AG04450 (cell line): ENCODE data around the gene PNRC2. TPM values are rescaled to one million over a fixed set of nuclear protein-coding genes. Genes with fewer than 3 reads are reported as not detected.
"Not testable (repeated sequence)": the region's sequence is repeated elsewhere in the genome, so short reads cannot be mapped to it uniquely, and the experiment has no call there.

Experiments used
- CTCF ChIA-PET: fragments of 300-600, 350-600 bp; formaldehyde crosslinking; extraction: SDS; loops from one replicate; lab custom pipeline; 2022; ENCODE audit warnings: antibody characterized with exemption, inconsistent platforms; lab: Charles Lee
- POLR2A ChIA-PET: fragments of 350-600 bp; formaldehyde crosslinking; extraction: SDS; loops from one replicate; lab custom pipeline; 2021; ENCODE audit warnings: antibody characterized with exemption, inconsistent platforms; lab: Yijun Ruan, JAX
- DNase-seq: peaks from one replicate; pipeline ENCODE4 v3.0.0-alpha.2; 2011; ENCODE audit warnings: low read depth, low spot score
- H3K27ac ChIP-seq: one replicate; pipeline ENCODE4 v1.5.1; 2012; ENCODE audit warnings: low read depth, low read length, control low read depth
- H3K27me3 ChIP-seq: one replicate; pipeline ENCODE4 v1.6.0; 2012; ENCODE audit warnings: low read length; ENCODE audit not compliant: control insufficient read depth, insufficient read depth
- H3K4me3 ChIP-seq: 2 replicates; pipeline ENCODE4 v1.5.1; 2011; ENCODE audit warnings: mild to moderate bottlenecking, low read depth, low read length, control low read depth
- H3K9me3 ChIP-seq: 2 replicates; pipeline ENCODE4 v1.5.1; 2012; ENCODE audit warnings: low read length; ENCODE audit not compliant: control insufficient read depth, insufficient read depth
- polyA plus RNA-seq: library from polyadenylated mRNA; depleted of rRNA; stranded (reverse); fragments of >200 nt; gene quantifications from 2 replicates; pipeline ENCODE4 v1.2.3, GENCODE V29; 2011; rRNA removed
- small RNA-seq: library from RNA; depleted of rRNA; stranded (forward); fragments of <200 nt; gene quantifications from one replicate; pipeline ENCODE3, GENCODE V24; 2012; ENCODE audit warnings: low read depth; ENCODE audit not compliant: insufficient read length
- TF ChIP-seq, protein P1 (sequence below): IDR thresholded peaks from 2 replicates; pipeline ENCODE4 v1.5.1; 2011; ENCODE audit warnings: low read depth, low read length, control low read depth, inconsistent platforms

Gene PNRC2
- polyA plus RNA-seq, 1 experiment: 96.0 TPM

DNA sequence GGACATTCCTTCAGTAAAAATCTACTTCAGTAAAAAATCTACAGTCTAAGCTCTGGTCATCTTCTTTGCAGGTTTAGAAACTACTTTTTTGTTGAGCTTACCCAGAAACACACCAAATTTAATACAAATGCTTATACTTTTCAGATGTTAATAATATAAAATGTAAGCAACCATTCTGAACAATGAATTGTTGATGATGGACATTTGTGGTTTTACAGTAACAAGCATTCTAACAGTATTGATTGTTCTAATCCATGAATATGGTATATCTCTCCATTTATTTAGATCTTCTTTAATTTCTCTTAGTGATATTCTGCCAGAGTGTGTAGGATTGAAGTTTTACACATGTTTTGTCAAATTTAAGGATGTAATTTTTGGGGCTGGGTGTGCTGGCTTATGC, 47.5 kb downstream of the PNRC2 start:
- DNase-seq: no peak
- no peak overlapping the region for H3K4me3 ChIP-seq
- CTCF ChIA-PET: no interaction called here
- no peaks in the 10 kb centered on the region for H3K27me3 ChIP-seq
- POLR2A ChIA-PET: interaction anchor here (0.6 kb wide), 1 partner anchor 54 kb away, joined by 8 read pairs; no protein-coding TSS in a partner anchor
- TF ChIP-seq, protein P1, sequence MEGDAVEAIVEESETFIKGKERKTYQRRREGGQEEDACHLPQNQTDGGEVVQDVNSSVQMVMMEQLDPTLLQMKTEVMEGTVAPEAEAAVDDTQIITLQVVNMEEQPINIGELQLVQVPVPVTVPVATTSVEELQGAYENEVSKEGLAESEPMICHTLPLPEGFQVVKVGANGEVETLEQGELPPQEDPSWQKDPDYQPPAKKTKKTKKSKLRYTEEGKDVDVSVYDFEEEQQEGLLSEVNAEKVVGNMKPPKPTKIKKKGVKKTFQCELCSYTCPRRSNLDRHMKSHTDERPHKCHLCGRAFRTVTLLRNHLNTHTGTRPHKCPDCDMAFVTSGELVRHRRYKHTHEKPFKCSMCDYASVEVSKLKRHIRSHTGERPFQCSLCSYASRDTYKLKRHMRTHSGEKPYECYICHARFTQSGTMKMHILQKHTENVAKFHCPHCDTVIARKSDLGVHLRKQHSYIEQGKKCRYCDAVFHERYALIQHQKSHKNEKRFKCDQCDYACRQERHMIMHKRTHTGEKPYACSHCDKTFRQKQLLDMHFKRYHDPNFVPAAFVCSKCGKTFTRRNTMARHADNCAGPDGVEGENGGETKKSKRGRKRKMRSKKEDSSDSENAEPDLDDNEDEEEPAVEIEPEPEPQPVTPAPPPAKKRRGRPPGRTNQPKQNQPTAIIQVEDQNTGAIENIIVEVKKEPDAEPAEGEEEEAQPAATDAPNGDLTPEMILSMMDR: no peak
- H3K9me3 ChIP-seq: no peaks in the 10 kb centered on the region
- H3K27ac ChIP-seq: no peak overlapping the region

DNA sequence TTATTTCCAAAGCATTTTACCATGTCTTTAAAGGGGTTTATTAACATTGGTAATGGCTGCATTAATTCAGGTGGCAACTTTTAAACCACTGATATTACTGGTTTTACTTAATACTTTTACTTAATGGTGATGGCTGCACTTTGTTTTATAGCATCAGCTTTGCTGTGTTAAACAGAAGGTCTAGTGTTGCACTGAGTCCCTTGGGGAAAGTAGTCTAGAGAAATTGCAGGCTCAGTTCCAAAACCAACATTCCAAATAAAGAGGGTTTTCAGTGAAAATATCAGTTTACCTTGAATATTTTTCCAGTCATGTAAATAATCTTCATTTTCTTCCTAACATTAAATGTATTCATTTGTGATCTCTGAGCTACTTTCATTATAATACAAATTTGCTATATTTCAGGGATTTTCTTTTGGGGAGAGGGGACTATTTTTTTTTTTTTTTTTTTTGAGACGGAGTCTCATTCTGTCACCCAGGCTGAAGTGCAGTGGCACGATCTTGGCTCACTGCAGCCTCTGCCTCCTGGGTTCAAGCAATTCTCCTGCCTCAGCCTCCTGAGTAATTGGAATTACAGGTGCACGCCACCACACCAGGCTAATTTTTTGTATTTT, 49.1 kb downstream of the PNRC2 start:
- H3K27ac ChIP-seq, POLR2A ChIA-PET: not testable (repeated sequence)
- CTCF ChIA-PET: interaction anchor here (0.7 to 2.1 kb wide), 2 partner anchors 14 to 20 kb away, joined by 4 to 5 read pairs; no protein-coding TSS in a partner anchor

DNA sequence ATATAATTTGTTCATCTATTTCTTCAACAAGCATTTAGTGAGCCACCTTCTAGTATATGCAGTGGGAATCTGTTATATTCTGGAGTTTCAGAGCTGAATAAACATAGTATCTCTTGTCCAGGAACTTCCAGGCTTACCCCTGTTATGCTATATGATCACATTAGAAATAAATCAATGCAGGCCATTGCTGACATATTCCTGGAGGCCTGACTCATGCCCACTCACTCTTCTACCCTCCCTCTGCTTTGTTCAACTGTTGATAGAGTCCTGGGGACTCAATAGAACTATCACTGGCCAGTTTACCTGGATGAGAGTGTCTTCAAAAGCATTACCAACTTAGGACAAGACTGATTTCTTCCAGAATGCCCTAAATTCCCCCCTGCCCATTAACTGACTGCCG, 49.8 kb downstream of the PNRC2 start:
- no peak overlapping the region for H3K4me3 ChIP-seq
- no peak for DNase-seq
- ChIA-PET POLR2A (no interaction called here), CTCF (interaction anchor here (2.1 kb wide), 1 partner anchor 19 kb away, joined by 5 read pairs; no protein-coding TSS in a partner anchor)
- H3K27me3 ChIP-seq: no peaks in the 10 kb centered on the region
- TF ChIP-seq, protein P1: no peak
- H3K27ac ChIP-seq: no peak overlapping the region
- no peaks in the 10 kb centered on the region for H3K9me3 ChIP-seq

More for the DNA sequence above, 49.1 kb downstream of the PNRC2 start:
- H3K4me3 ChIP-seq, H3K9me3 ChIP-seq, H3K27me3 ChIP-seq, DNase-seq: not testable (repeated sequence)

DNA sequence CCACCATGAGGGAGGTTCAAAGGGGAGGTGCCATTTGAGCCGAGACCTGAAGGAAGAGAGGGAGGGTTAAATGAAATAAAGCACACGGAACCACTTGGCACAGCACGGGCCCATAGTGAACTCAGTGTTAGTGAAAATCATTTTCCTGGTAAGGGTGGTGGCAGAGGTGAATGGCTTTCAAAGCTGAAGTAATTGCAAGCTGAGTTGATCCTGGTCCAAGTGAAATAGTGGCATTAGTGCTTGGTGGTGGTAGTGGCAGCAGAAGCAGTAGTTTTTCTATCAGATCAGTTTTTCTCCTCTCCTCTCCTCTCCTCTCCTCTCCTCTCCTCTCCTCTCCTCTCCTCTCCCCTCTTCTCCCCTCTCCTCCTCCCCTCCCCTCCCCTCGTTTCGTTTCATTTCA, 51.0 kb downstream of the PNRC2 start:
- CTCF ChIA-PET: no interaction called here
- Histone ChIP-seq H3K27me3 (no peaks in the 10 kb centered on the region), H3K4me3 (no peak overlapping the region), H3K27ac (no peak overlapping the region), H3K9me3 (no peaks in the 10 kb centered on the region)
- TF ChIP-seq, protein P1: no peak
- no peak for DNase-seq
- POLR2A ChIA-PET: interaction anchor here (0.6 kb wide), 3 partner anchors 45 to 227 kb away, joined by 3 to 4 read pairs (median 4); no protein-coding TSS in a partner anchor

DNA sequence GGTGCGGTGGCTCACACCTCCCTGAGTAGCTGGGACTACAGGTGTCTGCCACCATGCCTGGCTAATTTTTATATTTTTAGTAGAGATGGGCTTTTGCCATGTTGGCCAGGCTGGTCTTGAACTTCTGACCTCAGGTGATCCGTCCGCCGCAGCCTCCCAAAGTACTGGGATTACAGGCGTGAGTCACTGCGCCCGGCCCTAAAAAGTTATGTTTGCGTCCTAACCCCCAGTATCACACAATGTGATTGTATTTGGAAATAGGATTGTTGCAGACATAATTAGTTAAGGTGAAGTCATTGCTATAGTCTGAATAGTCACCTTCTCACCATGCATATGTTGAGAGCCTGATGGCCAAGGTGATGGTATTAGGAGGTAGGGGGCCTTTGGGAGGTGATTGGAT, 53.2 kb downstream of the PNRC2 start:
- H3K4me3 ChIP-seq, H3K27ac ChIP-seq, CTCF ChIA-PET, H3K27me3 ChIP-seq, POLR2A ChIA-PET, DNase-seq, H3K9me3 ChIP-seq: not testable (repeated sequence)

Small RNA genes lying within 50 kb of the gene (small RNA-seq; reads per million reads assigned to genes)
- not detected for gene MIR378F

Other genes with a start within 250 kb of the PNRC2 start
- 27.5 and 30.8 TPM in 2 replicates for gene ELOA, start 216.4 kb upstream of the PNRC2 start, polyA plus RNA-seq
- gene PITHD1, start 181.4 kb upstream of the PNRC2 start, polyA plus RNA-seq: 32.4 and 41.1 TPM in 2 replicates
- 27.1 and 37.8 TPM in 2 replicates for gene LYPLA2, start 168.7 kb upstream of the PNRC2 start, polyA plus RNA-seq
- 19.2 and 21.0 TPM in 2 replicates for gene GALE, start 159.1 kb upstream of the PNRC2 start, polyA plus RNA-seq
- gene HMGCL, start 134.4 kb upstream of the PNRC2 start, polyA plus RNA-seq: 38.8 and 39.5 TPM in 2 replicates
- gene FUCA1, start 91.5 kb upstream of the PNRC2 start, polyA plus RNA-seq: 2.9 and 3.9 TPM in 2 replicates
- gene CNR2, start 46.5 kb upstream of the PNRC2 start, polyA plus RNA-seq: not detected in 2 replicates
- 98.7 and 140 TPM in 2 replicates for gene SRSF10, start 20.5 kb downstream of the PNRC2 start, polyA plus RNA-seq
- gene MYOM3, start 152.3 kb downstream of the PNRC2 start, polyA plus RNA-seq: not detected in 2 replicates
- gene IL22RA1, start 183.3 kb downstream of the PNRC2 start, polyA plus RNA-seq: not detected in 2 replicates
- not detected in 2 replicates for gene IFNLR1, start 227.5 kb downstream of the PNRC2 start, polyA plus RNA-seq